HPDE6-E6E7 (cell line): Measurements from ENCODE around the gene ATP5F1A.
"Not testable (repeated sequence)": the region's sequence is repeated elsewhere in the genome, so short reads cannot be mapped to it uniquely, and the experiment has no call there.

Source experiments
- DNase-seq: peaks from one replicate; pipeline ENCODE4 v3.0.0; 2011; ENCODE audit warnings: missing footprints; ENCODE audit errors: extremely low spot score

Gene ATP5F1A

GRCh38 chr18:46047369-46047768, 50.7 kb downstream of the ATP5F1A start:
- not testable (repeated sequence) for DNase-seq

- DNase-seq, result no peak
Measured at GRCh38 chr18:46046688-46047087, 51.4 kb downstream of the ATP5F1A start.

- no peak for DNase-seq
Measured at GRCh38 chr18:46046126-46046525, 52.0 kb downstream of the ATP5F1A start.

GRCh38 chr18:46042571-46043123, 55.4 kb downstream of the ATP5F1A start:
- peak; percentile 45 for DNase-seq

GRCh38 chr18:46040747-46041104, 57.4 kb downstream of the ATP5F1A start:
- no peak for DNase-seq

- no peak for DNase-seq
Measured at GRCh38 chr18:46040033-46040746, 57.9 kb downstream of the ATP5F1A start.

- DNase-seq, result no peak
Measured at GRCh38 chr18:46037512-46038305, 60.4 kb downstream of the ATP5F1A start.

GRCh38 chr18:46035696-46036680, 62.1 kb downstream of the ATP5F1A start:
- no peak for DNase-seq

- DNase-seq, result no peak
Measured at GRCh38 chr18:46034230-46034629, 63.9 kb downstream of the ATP5F1A start.

- no peak for DNase-seq
Measured at GRCh38 chr18:46031741-46032140, 66.4 kb downstream of the ATP5F1A start.
